Stimulated activated CD4-positive, alpha-beta T cell treated with anti-CD3 and anti-CD28 coated beads, Interleukin-12 subunit alpha, Interleukin-12 subunit beta, amount 100 ng/mL, for 24 hours (primary cell): ENCODE results near the gene TAS2R19.
"Not testable (repeated sequence)": the region's sequence is repeated elsewhere in the genome, so short reads cannot be mapped to it uniquely, and the experiment has no call there.

ENCODE experiments used
- DNase-seq, 2 experiments: peaks; one replicate each; pipeline ENCODE4 v3.0.0-alpha.2; 2020; ENCODE audit warnings: low read depth in 2 of 2

The TAS2R19 gene, protein sequence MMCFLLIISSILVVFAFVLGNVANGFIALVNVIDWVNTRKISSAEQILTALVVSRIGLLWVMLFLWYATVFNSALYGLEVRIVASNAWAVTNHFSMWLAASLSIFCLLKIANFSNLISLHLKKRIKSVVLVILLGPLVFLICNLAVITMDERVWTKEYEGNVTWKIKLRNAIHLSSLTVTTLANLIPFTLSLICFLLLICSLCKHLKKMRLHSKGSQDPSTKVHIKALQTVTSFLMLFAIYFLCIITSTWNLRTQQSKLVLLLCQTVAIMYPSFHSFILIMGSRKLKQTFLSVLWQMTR

GRCh38 chr12:11022520-11022919, at the start of gene TAS2R19:
Gene TAS2R19, minus strand, starts transcription at chr12:11022620. Its CDS starts 49 bp downstream, at chr12:11022571.
- no peak for DNase-seq

GRCh38 chr12:11071414-11071813, 49.0 kb upstream of the TAS2R19 start:
- no peak for DNase-seq

GRCh38 chr12:11070999-11071398, 48.6 kb upstream of the TAS2R19 start:
- DNase-seq, result no peak

- DNase-seq, result no peak
These were observed 47.5 kb upstream of the TAS2R19 start for GRCh38 chr12:11069854-11070365.

- DNase-seq, result no peak
These were observed 45.1 kb upstream of the TAS2R19 start for GRCh38 chr12:11067514-11067913.

DNA sequence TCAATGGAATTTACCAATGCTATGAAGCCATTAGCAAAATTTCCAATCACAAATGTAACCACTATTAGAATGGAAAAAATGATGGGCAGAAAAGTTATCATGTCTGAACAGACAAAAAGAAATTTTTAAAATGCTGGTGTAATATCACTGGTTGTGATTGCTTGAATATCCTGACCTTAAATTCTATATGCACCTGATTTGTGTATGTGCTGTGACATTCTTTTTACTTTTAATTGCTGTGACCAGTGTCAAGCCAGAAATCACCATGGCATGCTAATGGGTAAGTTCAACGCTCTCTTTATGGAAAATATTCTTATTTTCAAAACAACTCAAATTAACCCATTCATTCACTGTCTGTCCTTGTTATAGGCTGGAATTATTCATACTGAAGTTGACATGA, 39.8 kb upstream of the TAS2R19 start, which contains the start of gene TAS2R46:
TAS2R46 (minus strand) TSS at position 101 of the 400 bp plus-strand sequence; CDS start at position 101, 0 bp downstream.
- not testable (repeated sequence) for DNase-seq

DNA sequence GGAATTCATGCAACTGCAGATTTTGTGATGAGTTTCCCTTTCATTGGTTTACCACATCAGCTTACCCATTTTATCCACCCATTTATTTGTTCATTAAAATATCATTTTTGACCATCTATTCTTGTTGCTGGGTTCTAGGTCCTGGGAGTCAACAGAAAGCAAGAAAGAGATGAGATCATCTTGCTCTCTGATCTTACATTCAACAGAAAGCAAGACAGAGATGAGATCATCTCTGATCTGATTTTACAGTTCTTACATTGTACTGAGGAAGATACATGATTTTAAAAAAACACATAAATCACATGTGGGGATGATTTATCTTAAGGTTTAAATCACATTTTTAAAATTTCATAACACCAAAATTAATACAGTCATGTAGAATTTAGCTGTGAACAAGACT, 37.4 kb upstream of the TAS2R19 start:
- no peak for DNase-seq

DNA sequence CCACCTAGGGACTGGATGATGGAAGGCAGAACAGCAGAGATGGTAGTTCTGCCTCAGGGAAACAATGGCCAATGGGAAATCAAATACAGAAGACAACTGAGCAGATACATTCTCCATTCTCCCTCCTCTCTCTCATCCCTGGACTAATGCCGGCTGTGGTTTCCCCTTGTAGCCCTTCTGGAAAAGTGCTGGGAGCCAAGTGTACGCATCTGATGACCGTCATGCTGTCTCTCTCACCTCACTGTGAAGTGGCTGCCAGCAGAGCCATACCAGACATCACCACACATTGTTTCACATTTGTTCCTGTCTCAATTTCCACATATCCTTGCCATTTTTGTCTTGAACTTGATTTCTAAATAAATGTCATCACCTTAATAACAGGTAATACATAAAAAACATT, 36.6 kb upstream of the TAS2R19 start:
- no peak for DNase-seq

DNA sequence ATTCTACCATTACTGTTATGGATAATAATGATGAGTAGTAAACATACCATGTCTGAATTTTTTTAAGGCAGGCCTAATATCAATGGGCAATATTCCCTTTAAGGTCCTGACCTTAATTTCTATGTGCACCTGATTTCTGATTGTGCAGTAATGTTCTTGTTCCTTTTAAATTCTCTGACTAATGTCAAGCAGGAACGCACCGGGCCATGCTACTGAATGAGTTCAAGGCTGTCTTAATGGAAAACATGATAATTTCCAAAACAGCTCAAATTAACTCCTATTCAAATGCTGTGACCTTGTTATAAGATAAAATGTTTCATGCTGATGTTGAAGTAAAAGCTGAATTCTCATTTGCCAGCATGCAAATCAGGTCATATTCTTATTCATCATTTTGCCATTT, 32.9 kb upstream of the TAS2R19 start:
- DNase-seq, result no peak

DNA sequence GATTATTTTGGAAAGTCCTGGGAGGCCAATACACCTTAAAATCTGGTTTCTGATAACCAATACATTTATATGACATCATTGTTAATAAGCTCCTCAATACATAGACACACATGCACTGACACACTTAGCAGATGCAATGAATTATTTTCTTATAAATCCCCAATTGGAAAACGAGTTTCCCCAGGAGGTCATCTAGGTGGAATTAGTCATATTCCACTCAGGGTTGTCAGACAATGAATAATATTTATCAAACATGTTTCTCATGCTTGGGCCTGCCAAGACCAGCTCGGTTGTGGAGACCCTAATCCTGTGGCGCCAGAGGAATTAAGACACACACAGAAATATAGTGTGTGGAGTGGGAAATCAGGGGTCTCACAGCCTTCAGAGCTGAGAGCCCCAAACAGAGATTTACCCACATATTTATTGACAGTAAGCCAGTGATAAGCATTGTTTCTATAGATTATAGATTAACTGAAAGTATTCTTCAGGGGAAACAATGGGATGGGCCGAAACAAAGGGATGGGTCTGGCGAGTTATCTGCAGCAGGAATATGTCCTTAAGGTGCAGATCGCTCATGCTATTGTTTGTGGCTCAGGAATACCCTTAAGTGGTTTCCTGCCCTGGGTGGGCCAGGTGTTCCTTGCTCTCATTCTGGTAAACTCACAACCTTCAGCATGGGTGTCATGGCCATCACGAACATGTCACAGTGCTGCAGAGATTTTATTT, 27.5 kb upstream of the TAS2R19 start:
- DNase-seq, result not testable (repeated sequence)

GRCh38 chr12:11041366-11041765, 18.9 kb upstream of the TAS2R19 start:
- DNase-seq, result not testable (repeated sequence)

GRCh38 chr12:11040162-11040561, 17.7 kb upstream of the TAS2R19 start:
- DNase-seq, result no peak

DNA sequence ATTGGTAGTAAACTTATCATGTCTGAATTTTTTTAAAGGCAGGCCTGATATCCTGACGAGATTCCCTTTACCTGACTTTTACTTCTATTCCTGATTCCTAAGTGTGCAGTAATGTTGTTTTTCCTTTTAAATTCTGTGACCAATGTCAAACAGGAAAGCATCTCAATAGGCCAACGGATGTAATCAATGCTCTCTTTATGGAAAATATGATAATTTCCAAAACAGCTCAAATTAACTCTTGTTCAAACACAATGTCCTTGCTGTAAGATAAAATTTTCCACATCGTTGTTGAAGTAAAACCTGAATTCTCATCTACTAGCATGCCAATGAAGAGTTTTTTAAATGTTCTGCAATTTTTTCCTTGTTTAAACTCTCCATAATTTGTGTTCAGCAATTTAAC, 16.8 kb upstream of the TAS2R19 start:
- no peak for DNase-seq

GRCh38 chr12:11033959-11034358, 11.5 kb upstream of the TAS2R19 start:
- DNase-seq, result not testable (repeated sequence)

GRCh38 chr12:11031307-11031706, 8.9 kb upstream of the TAS2R19 start, which contains the start of gene TAS2R31:
Gene TAS2R31, minus strand, starts transcription at chr12:11031407. Its CDS starts 72 bp downstream, at chr12:11031335.
- no peak for DNase-seq

GRCh38 chr12:11026118-11026517, 3.7 kb upstream of the TAS2R19 start:
- DNase-seq, result no peak

- no peak for DNase-seq
These were observed 967 bp upstream of the TAS2R19 start for GRCh38 chr12:11023387-11023786.

GRCh38 chr12:11016937-11017336, 5.5 kb downstream of the TAS2R19 start:
- DNase-seq, result no peak

- no peak for DNase-seq
These were observed 6.5 kb downstream of the TAS2R19 start for GRCh38 chr12:11015775-11016430.

DNA sequence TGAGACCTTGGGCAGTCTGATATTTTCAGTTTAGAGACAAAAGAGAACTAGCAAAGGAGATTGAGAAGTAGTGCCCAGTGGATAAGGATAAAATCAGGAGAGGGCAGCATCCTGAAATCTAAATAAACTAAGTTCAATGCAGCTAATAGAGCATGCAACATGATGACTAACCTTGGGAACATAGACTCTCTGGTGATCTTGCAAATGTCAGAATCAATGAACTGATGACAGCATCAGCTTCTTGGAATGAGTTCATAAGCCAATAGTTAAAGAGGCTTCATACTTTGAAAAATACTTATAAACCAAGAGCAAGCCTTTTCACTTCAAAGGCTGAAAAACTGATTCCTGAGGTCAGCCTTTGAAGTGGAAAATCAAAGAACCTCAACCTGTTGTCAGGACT, 8.2 kb downstream of the TAS2R19 start:
- DNase-seq, result no peak

- DNase-seq, result no peak
These were observed 14.8 kb downstream of the TAS2R19 start for GRCh38 chr12:11007608-11008007.

DNA sequence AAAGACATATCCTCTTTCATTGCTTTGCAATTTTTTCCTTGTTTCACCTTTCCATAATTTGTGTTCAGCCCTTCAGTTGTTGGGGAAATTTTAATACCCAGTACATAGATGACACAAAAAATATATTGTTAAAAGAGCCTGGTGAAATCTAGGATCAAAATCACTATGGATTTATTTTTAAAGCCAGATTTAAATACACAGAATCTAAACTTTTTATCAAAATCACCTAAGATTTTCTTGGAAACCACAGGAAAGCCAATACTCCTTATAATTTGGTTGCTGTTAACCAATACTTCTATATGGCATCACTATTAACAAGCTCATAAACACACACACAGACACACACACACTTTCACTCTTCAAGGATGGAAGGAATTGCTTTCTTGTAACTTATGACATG, 24.2 kb downstream of the TAS2R19 start, which contains the start of gene TAS2R20:
TAS2R20 (minus strand) TSS at position 101 of the 400 bp plus-strand sequence. CDS start 429 bp downstream, outside the sequence.
- DNase-seq, result no peak
